Uterus (tissue), 2 donors: Measurements from ENCODE around the gene FMOD.

Source experiments
- POLR2A ChIP-seq, 2 donors: fragments of 450-650 bp; IDR thresholded peaks; one replicate each; pipeline ENCODE4 v1.6.1; 2016; ENCODE audit warnings: antibody characterized with exemption in 2 of 2, mild to moderate bottlenecking in 1 of 2, moderate library complexity in 1 of 2
- TF ChIP-seq, protein P1 (sequence below), 4 experiments: fragments of 200-600 bp in 2 of 4; fragments of 450-650 bp in 2 of 4; sonication (generic) in 2 of 4; IDR thresholded peaks; one replicate each; pipeline ENCODE4 v1.5.1; 2016 to 2019; ENCODE audit warnings: antibody characterized with exemption in 4 of 4, mild to moderate bottlenecking in 2 of 4, moderate library complexity in 1 of 4

DNA sequence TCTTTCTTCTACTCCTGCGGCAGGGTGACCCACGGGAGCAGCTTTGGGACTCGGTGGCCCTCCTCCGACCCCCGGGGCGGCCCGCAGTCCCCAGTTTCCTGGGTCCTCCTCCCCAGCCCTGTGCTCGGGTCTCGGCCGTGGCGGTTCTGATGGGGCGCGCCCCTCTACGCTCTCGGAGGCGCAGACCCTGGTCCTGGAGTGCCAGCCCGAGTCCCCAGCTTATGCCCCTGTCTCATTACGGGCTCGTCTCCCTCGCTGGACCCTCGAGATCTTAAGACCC lies 45.2 kb downstream of the FMOD start:
- no peak for TF ChIP-seq POLR2A (IDR thresholded peaks at IDR 0.05)
- TF ChIP-seq, protein P1, sequence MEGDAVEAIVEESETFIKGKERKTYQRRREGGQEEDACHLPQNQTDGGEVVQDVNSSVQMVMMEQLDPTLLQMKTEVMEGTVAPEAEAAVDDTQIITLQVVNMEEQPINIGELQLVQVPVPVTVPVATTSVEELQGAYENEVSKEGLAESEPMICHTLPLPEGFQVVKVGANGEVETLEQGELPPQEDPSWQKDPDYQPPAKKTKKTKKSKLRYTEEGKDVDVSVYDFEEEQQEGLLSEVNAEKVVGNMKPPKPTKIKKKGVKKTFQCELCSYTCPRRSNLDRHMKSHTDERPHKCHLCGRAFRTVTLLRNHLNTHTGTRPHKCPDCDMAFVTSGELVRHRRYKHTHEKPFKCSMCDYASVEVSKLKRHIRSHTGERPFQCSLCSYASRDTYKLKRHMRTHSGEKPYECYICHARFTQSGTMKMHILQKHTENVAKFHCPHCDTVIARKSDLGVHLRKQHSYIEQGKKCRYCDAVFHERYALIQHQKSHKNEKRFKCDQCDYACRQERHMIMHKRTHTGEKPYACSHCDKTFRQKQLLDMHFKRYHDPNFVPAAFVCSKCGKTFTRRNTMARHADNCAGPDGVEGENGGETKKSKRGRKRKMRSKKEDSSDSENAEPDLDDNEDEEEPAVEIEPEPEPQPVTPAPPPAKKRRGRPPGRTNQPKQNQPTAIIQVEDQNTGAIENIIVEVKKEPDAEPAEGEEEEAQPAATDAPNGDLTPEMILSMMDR (IDR thresholded peaks at IDR 0.05): no peak
